Measurements from ENCODE around the gene MRPL46. TPM values are rescaled to one million over a fixed set of nuclear protein-coding genes. Genes with fewer than 3 reads are reported as not detected.
"Not testable (repeated sequence)": the region's sequence is repeated elsewhere in the genome, so short reads cannot be mapped to it uniquely, and the experiment has no call there.

MRPL46 gene
- total RNA-seq, 1 donor from 2014 or later = 49.1 TPM

- intact Hi-C loops (cut with micrococcal nuclease) = no loop called here
- Mint-ChIP-seq H3K4me3 (no peak overlapping the region), H3K9me3 (no peaks in the 10 kb centered on the region), H3K4me1 (no peaks in the 10 kb centered on the region), H3K36me3 (ENCODE audit: low read depth) (no peaks in the 10 kb centered on the region), H3K27me3 (no peaks in the 10 kb centered on the region), H3K27ac (no peak overlapping the region)
- DNase-seq = no peak
These were observed 22.8 kb upstream of the MRPL46 start for GRCh38 chr15:88490036-88490435.

- no peak overlapping the region for H3K27ac Mint-ChIP-seq
- no peaks in the 10 kb centered on the region for H3K4me1 Mint-ChIP-seq
These were observed 22.1 kb upstream of the MRPL46 start for GRCh38 chr15:88489321-88489720.

GRCh38 chr15:88487796-88488523 is 20.8 kb upstream of the MRPL46 start:
- H3K4me3 Mint-ChIP-seq = no peak overlapping the region
- H3K27me3 Mint-ChIP-seq = no peaks in the 10 kb centered on the region
- H3K9me3 Mint-ChIP-seq = no peaks in the 10 kb centered on the region
- no peaks in the 10 kb centered on the region for H3K36me3 Mint-ChIP-seq (ENCODE audit: low read depth)
- no peak for DNase-seq
- intact Hi-C loops (cut with micrococcal nuclease) = no loop called here
- H3K4me1 Mint-ChIP-seq = no peaks in the 10 kb centered on the region
- no peak overlapping the region for H3K27ac Mint-ChIP-seq

More at GRCh38 chr15:88489321-88489720, 22.1 kb upstream of the MRPL46 start:
- DNase-seq = no peak
- Mint-ChIP-seq H3K27me3 (no peaks in the 10 kb centered on the region), H3K36me3 (ENCODE audit: low read depth) (no peaks in the 10 kb centered on the region), H3K9me3 (no peaks in the 10 kb centered on the region), H3K4me3 (no peak overlapping the region)
- intact Hi-C loops (cut with micrococcal nuclease) = no loop called here

GRCh38 chr15:88487178-88487795 is 20.1 kb upstream of the MRPL46 start:
- no peaks in the 10 kb centered on the region for H3K36me3 Mint-ChIP-seq (ENCODE audit: low read depth)
- no peaks in the 10 kb centered on the region for H3K4me1 Mint-ChIP-seq
- no peaks in the 10 kb centered on the region for H3K9me3 Mint-ChIP-seq
- DNase-seq = no peak
- H3K4me3 Mint-ChIP-seq = no peak overlapping the region
- intact Hi-C loops (cut with micrococcal nuclease) = no loop called here
- H3K27ac Mint-ChIP-seq = no peak overlapping the region
- H3K27me3 Mint-ChIP-seq = no peaks in the 10 kb centered on the region

- Mint-ChIP-seq H3K4me1 (no peaks in the 10 kb centered on the region), H3K27ac (no peak overlapping the region), H3K36me3 (ENCODE audit: low read depth) (no peaks in the 10 kb centered on the region), H3K9me3 (no peaks in the 10 kb centered on the region), H3K4me3 (no peak overlapping the region), H3K27me3 (no peaks in the 10 kb centered on the region)
- DNase-seq = no peak
- intact Hi-C loops (cut with micrococcal nuclease) = no loop called here
These were observed 17.6 kb upstream of the MRPL46 start for GRCh38 chr15:88484682-88485331.

GRCh38 chr15:88482263-88482662 is 15.1 kb upstream of the MRPL46 start:
- Mint-ChIP-seq H3K4me1 (no peaks in the 10 kb centered on the region), H3K9me3 (no peaks in the 10 kb centered on the region)
- intact Hi-C loops (cut with micrococcal nuclease) = no loop called here

GRCh38 chr15:88480981-88481380 is 13.8 kb upstream of the MRPL46 start:
- H3K9me3 Mint-ChIP-seq = no peaks in the 10 kb centered on the region
- H3K4me1 Mint-ChIP-seq = no peaks in the 10 kb centered on the region
- H3K27ac Mint-ChIP-seq = no peak overlapping the region
- H3K4me3 Mint-ChIP-seq = no peak overlapping the region
- intact Hi-C loops (cut with micrococcal nuclease) = no loop called here
- peaks cover 12% of the 10 kb centered on the region for H3K36me3 Mint-ChIP-seq (ENCODE audit: low read depth)
- no peak for DNase-seq
- H3K27me3 Mint-ChIP-seq = no peaks in the 10 kb centered on the region

More at GRCh38 chr15:88482263-88482662, 15.1 kb upstream of the MRPL46 start:
- Mint-ChIP-seq H3K4me3 (no peak overlapping the region), H3K36me3 (ENCODE audit: low read depth) (peaks cover 8% of the 10 kb centered on the region), H3K27me3 (no peaks in the 10 kb centered on the region), H3K27ac (no peak overlapping the region)
- DNase-seq = no peak

GRCh38 chr15:88479169-88479568 is 12.0 kb upstream of the MRPL46 start:
- Mint-ChIP-seq H3K4me3 (no peak overlapping the region), H3K27me3 (no peaks in the 10 kb centered on the region), H3K9me3 (no peaks in the 10 kb centered on the region), H3K4me1 (no peaks in the 10 kb centered on the region), H3K27ac (no peak overlapping the region), H3K36me3 (ENCODE audit: low read depth) (peaks cover 16% of the 10 kb centered on the region)
- intact Hi-C loops (cut with micrococcal nuclease) = no loop called here
- no peak for DNase-seq

- no peaks in the 10 kb centered on the region for H3K9me3 Mint-ChIP-seq
- H3K27ac Mint-ChIP-seq = no peak overlapping the region
- no peaks in the 10 kb centered on the region for H3K4me1 Mint-ChIP-seq
- no peak overlapping the region for H3K4me3 Mint-ChIP-seq
- intact Hi-C loops (cut with micrococcal nuclease) = no loop called here
- H3K36me3 Mint-ChIP-seq (ENCODE audit: low read depth) = peaks cover 25% of the 10 kb centered on the region
- H3K27me3 Mint-ChIP-seq = no peaks in the 10 kb centered on the region
- no peak for DNase-seq
These were observed 10.7 kb upstream of the MRPL46 start for GRCh38 chr15:88477904-88478303.

- intact Hi-C loops (cut with micrococcal nuclease) = no loop called here
- Mint-ChIP-seq H3K36me3 (ENCODE audit: low read depth) (peaks cover 33% of the 10 kb centered on the region), H3K4me3 (no peak overlapping the region), H3K4me1 (peaks cover 3% of the 10 kb centered on the region), H3K27me3 (no peaks in the 10 kb centered on the region), H3K9me3 (no peaks in the 10 kb centered on the region), H3K27ac (no peak overlapping the region)
- DNase-seq = no peak
These were observed 9.9 kb upstream of the MRPL46 start for GRCh38 chr15:88477126-88477525.

- Mint-ChIP-seq H3K4me1 (peaks cover 7% of the 10 kb centered on the region), H3K4me3 (no peak overlapping the region), H3K36me3 (ENCODE audit: low read depth) (peaks cover 37% of the 10 kb centered on the region), H3K9me3 (no peaks in the 10 kb centered on the region), H3K27me3 (no peaks in the 10 kb centered on the region), H3K27ac (no peak overlapping the region)
- intact Hi-C loops (cut with micrococcal nuclease) = loop anchor here (1.0 kb wide), 1 partner anchor 188 kb away; no protein-coding TSS in a partner anchor
- DNase-seq = peak; percentile 70
These were observed 9.5 kb upstream of the MRPL46 start for GRCh38 chr15:88476635-88477060.

GRCh38 chr15:88473661-88474293 is 6.6 kb upstream of the MRPL46 start:
- H3K27ac Mint-ChIP-seq; H3K4me1 Mint-ChIP-seq; H3K9me3 Mint-ChIP-seq; H3K4me3 Mint-ChIP-seq; DNase-seq; intact Hi-C loops (cut with micrococcal nuclease); H3K27me3 Mint-ChIP-seq: not testable (repeated sequence)
- peaks cover 37% of the 10 kb centered on the region for H3K36me3 Mint-ChIP-seq (ENCODE audit: low read depth)

GRCh38 chr15:88472225-88472624 is 5.0 kb upstream of the MRPL46 start:
- Mint-ChIP-seq H3K36me3 (ENCODE audit: low read depth) (peaks cover 32% of the 10 kb centered on the region), H3K27me3 (no peaks in the 10 kb centered on the region), H3K9me3 (no peaks in the 10 kb centered on the region), H3K4me3 (no peak overlapping the region), H3K4me1 (peaks cover 16% of the 10 kb centered on the region), H3K27ac (peak overlapping the region; percentile 61)
- intact Hi-C loops (cut with micrococcal nuclease) = no loop called here
- DNase-seq = no peak
